ENCODE measurements around the gene SLC22A16.

DNA sequence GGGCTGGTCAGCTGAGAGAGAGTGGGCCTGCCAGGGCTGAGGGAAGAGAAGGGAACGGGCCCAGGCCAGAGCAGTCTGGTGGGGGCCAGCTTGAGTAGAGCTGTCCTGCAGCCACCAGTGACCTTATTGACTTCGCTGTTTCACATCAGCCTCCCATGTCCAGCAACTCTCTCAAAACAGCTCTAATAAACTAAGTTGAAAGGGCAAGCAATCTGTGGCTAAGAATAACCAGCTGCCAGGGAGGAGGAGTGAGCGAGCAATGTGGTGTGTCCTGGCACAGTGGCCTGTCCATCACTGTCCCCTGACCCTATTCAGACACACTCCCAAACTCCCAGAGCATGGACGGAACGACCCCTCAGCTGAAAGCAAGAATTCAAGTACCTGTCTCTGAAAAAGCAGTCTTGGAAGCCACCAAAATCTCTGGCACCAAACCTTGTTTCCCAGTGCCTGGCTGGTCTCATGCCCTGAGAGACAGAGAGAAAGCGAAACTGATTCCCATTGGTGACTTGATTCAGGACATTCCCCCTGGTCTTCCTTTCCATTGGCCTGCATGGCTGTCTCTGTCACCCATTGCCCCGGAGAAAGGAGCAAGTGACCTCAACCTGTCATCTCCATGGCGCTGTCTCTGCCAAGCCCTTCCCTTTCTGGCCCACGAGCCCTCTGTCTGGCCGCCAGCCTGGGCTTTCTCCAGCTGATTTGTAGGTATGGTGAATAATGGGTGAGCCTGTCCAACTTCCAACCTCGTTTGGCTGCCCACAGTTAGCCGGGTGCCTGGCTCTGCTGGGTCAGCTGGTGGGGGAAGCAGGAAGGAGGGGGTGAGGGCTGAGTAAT lies 61.1 kb downstream of the SLC22A16 start, which contains the start of gene DDO:
- TF ChIP-seq POLR2A (IDR thresholded peaks at IDR 0.05), result no peak
- no peak for TF ChIP-seq CTCF (IDR thresholded peaks at IDR 0.05)
- TF ChIP-seq POLR2AphosphoS5 (IDR thresholded peaks at IDR 0.05), result peak in 2 of 3 donors; percentile 33 to 55
